Measurements from ENCODE around the gene EPN3.

EPN3 gene

GRCh38 chr17:50532452-50533024 lies at the start of gene EPN3:
Gene EPN3, plus strand, starts transcription at chr17:50532735. Its CDS starts 3,822 bp downstream, at chr17:50536557.
- peak in 2 of 3 experiments; percentile 45 to 59 for DNase-seq

GRCh38 chr17:50483266-50483665 lies 49.3 kb upstream of the EPN3 start:
- DNase-seq, result no peak

GRCh38 chr17:50484386-50485155 lies 48.0 kb upstream of the EPN3 start:
- no peak for DNase-seq

- DNase-seq, result no peak
Observed at GRCh38 chr17:50487213-50488096, 45.1 kb upstream of the EPN3 start.

GRCh38 chr17:50488880-50489279 lies 43.7 kb upstream of the EPN3 start:
- no peak for DNase-seq

GRCh38 chr17:50491505-50491904 lies 41.0 kb upstream of the EPN3 start:
- no peak for DNase-seq

- DNase-seq, result no peak
Observed at GRCh38 chr17:50492214-50492613, 40.3 kb upstream of the EPN3 start.

- DNase-seq, result no peak
Observed at GRCh38 chr17:50493744-50494143, 38.8 kb upstream of the EPN3 start.

- no peak for DNase-seq
Observed at GRCh38 chr17:50495217-50495823, 37.2 kb upstream of the EPN3 start.

GRCh38 chr17:50495918-50496317 lies 36.6 kb upstream of the EPN3 start:
- no peak for DNase-seq

GRCh38 chr17:50498021-50498874 lies 34.3 kb upstream of the EPN3 start:
- no peak for DNase-seq

- no peak for DNase-seq
Observed at GRCh38 chr17:50499270-50499669, 33.3 kb upstream of the EPN3 start.

GRCh38 chr17:50499721-50500120 lies 32.8 kb upstream of the EPN3 start:
- no peak for DNase-seq

GRCh38 chr17:50501054-50501453 lies 31.5 kb upstream of the EPN3 start:
- peak in 2 of 3 experiments; percentile 11 to 15 for DNase-seq

- DNase-seq, result no peak
Observed at GRCh38 chr17:50502301-50502990, 30.1 kb upstream of the EPN3 start.

- no peak for DNase-seq
Observed at GRCh38 chr17:50505591-50506130, 26.9 kb upstream of the EPN3 start.

- no peak for DNase-seq
Observed at GRCh38 chr17:50506298-50506697, 26.2 kb upstream of the EPN3 start.

- peak; percentile 14 to 85 (median 82) for DNase-seq
Observed at GRCh38 chr17:50507871-50508572, 24.5 kb upstream of the EPN3 start, which contains the start of gene MYCBPAP. Gene MYCBPAP, plus strand, starts transcription at chr17:50508439. Its CDS starts 236 bp downstream, at chr17:50508675.

- no peak for DNase-seq
Observed at GRCh38 chr17:50508573-50509460, 23.7 kb upstream of the EPN3 start.

All from NCI-H1417 (cell line).